Measurements from ENCODE around the gene RPL10. TPM values are rescaled to one million over a fixed set of nuclear protein-coding genes. Genes with fewer than 3 reads are reported as not detected.

The RPL10 gene
- 5,224 to 6,204 TPM (median 5,426 TPM) in 5 replicates for total RNA-seq (2022; extraction: Qiagen RNA extraction; ENCODE audit: low read depth)

DNA sequence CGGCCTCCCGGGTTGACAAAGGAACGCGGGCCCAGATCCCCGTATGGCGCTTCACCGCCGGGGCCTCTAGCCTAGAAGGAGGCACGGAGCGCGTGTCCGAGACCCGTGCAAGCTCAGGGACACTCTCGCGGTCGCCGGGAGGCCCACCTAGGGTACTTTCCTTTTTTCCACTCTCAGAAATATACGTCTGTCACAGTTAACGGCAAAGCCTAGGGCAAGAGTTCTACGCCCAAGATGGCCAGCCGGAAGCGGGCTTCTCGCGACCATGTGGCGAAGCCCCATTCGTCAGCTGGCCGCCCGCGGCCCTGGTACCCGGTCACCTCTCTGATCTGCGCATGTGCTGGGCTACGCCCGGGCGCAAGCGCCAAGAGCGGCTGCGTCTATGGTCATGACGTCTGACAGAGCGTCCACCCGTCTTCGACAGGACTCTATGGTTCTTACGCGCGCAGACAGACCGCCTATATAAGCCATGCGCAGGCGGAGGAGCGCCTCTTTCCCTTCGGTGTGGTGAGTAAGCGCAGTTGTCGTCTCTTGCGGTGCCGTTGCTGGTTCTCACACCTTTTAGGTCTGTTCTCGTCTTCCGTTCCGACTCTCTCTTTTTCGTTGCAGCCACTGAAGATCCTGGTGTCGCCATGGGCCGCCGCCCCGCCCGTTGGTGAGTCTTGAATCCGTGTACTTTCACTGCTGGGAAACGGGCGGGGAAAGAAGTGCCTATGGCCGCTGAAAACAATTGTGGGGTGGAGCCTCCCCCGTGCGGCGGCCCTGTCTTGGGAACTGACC lies at the start of gene RPL10:
Gene RPL10 (plus strand): TSS at position 490 of the 780 bp plus-strand sequence. CDS start 143 bp downstream, at position 633.

GRCh38 chrX:154374313-154375155 lies 23.6 kb upstream of the RPL10 start, which contains the start of gene FLNA:
Gene FLNA (minus strand): TSS chrX:154374634. CDS start chrX:154371245, 3,389 bp downstream.

GRCh38 chrX:154378799-154379568 lies 19.2 kb upstream of the RPL10 start, which contains the start of gene EMD:
Gene EMD (plus strand): TSS chrX:154379295. CDS start chrX:154379485, 190 bp downstream.

GRCh38 chrX:154409222-154409871 lies 11.2 kb downstream of the RPL10 start, which contains the start of gene DNASE1L1:
Gene DNASE1L1 (minus strand): TSS chrX:154409254. CDS start chrX:154405568, 3,686 bp downstream.

DNA sequence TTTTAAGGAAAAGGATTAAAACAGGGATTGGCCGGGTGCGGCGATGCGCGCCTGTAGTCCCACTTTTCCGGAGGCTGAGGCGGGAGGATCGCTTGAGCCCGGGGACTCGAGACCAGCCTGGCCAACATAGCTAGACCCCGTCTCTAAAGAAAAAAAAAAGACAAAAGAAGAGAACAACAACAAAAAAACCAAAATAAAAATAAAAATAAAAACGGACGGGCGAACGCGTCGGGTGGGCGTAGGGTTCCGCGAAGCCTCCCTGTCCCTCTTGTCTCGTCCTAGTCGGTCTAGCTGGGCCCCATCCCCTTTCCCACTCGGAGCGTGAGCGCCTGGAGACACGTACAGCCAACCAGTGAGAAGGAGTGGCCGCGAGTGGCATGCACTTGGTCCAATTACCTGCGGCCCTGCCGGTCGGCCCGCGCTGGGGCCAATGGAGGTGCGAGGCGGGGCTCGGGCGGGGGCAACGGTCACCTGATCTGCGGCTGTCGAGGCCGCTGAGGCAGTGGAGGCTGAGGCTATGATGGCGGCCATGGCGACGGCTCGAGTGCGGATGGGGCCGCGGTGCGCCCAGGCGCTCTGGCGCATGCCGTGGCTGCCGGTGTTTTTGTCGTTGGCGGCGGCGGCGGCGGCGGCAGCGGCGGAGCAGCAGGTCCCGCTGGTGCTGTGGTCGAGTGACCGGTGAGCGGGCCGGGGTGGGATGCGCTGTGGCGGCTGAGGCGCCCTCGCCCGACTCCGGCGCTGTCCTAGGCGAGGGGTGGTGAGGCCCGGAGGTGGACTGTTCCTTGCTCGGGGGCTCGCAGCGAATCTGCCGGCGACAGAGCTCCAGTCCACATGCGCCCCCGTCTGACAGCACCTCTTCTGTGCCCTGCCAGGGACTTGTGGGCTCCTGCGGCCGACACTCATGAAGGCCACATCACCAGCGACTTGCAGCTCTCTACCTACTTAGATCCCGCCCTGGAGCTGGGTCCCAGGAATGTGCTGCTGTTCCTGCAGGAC lies 30.3 kb downstream of the RPL10 start, which contains the start of gene ATP6AP1:
Gene ATP6AP1 (plus strand): TSS at position 502 of the 996 bp plus-strand sequence. CDS start 16 bp downstream, at position 518.

GRCh38 chrX:154436983-154437752 lies 39.0 kb downstream of the RPL10 start, which contains the start of gene GDI1:
Gene GDI1 (plus strand): TSS chrX:154437154. CDS start chrX:154437255, 101 bp downstream.

DNA sequence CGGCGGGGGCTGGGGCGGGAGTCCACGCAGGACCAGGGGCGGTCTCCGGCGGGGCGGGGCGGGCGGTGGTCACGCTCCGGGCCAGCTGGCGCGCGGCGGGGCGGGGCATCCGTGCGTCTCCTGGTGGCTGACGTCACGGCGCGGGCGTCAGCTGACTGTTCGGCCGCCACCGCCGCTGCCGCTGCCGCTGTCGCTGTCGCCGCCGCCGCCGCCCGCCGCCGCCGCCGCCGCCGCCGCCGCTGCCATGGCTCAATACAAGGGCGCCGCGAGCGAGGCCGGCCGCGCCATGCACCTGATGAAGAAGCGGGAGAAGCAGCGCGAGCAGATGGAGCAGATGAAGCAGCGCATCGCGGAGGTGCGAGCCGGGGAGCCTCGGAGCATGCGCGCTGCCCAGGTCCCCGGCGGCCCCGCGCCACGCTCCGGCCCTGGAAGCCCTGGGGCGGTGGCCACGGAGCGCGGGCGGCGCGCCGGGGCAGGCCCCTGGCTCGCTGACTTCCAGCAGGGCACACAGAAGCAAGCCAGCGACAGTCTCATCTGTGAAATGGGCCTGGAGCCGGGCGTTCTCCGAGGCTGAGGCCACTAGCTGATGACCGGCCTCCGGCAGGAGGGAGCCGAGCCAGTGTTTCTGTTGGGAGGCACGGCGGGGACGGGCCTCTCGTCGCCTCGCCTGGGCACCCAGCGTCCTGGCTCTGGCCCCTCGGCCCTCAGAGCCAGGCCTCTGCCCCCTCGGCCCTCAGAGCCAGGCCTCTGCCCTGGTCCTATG lies 46.0 kb downstream of the RPL10 start, which contains the start of gene FAM50A:
Gene FAM50A (plus strand): TSS at position 150 of the 763 bp plus-strand sequence. CDS start 95 bp downstream, at position 245.

Other genes starting within 250 kb of the RPL10 start
- not detected in 5 replicates for gene OPN1MW, start 215.8 kb upstream of the RPL10 start, total RNA-seq (2022; extraction: Qiagen RNA extraction; ENCODE audit: low read depth)
- gene OPN1MW2, start 178.6 kb upstream of the RPL10 start, total RNA-seq (2022; extraction: Qiagen RNA extraction; ENCODE audit: low read depth), result not detected in 5 replicates
- gene OPN1MW3, start 140.8 kb upstream of the RPL10 start, total RNA-seq (2022; extraction: Qiagen RNA extraction; ENCODE audit: low read depth), result not detected in 5 replicates
- gene TEX28, start 103.3 kb upstream of the RPL10 start, total RNA-seq (2022; extraction: Qiagen RNA extraction; ENCODE audit: low read depth), result 0.09 TPM in 1 of 5 replicates, not detected in the others
- 0.10 to 0.19 TPM (median 0.17 TPM) in 3 of 5 replicates, not detected in the others for gene TKTL1, start 102.6 kb upstream of the RPL10 start, total RNA-seq (2022; extraction: Qiagen RNA extraction; ENCODE audit: low read depth)
- gene FLNA, start 23.7 kb upstream of the RPL10 start, total RNA-seq (2022; extraction: Qiagen RNA extraction; ENCODE audit: low read depth), result 1,320 to 1,681 TPM (median 1,555 TPM) in 5 replicates
- gene EMD, start 19.1 kb upstream of the RPL10 start, total RNA-seq (2022; extraction: Qiagen RNA extraction; ENCODE audit: low read depth), result 115 to 162 TPM (median 151 TPM) in 5 replicates
- gene DNASE1L1, start 10.9 kb downstream of the RPL10 start, total RNA-seq (2022; extraction: Qiagen RNA extraction; ENCODE audit: low read depth), result 26.1 to 33.5 TPM (median 29.3 TPM) in 5 replicates
- gene TAFAZZIN, start 13.2 kb downstream of the RPL10 start, total RNA-seq (2022; extraction: Qiagen RNA extraction; ENCODE audit: low read depth), result 32.2 to 40.3 TPM (median 37.1 TPM) in 5 replicates
- gene ATP6AP1, start 30.3 kb downstream of the RPL10 start, total RNA-seq (2022; extraction: Qiagen RNA extraction; ENCODE audit: low read depth), result 81.6 to 108 TPM (median 104 TPM) in 5 replicates
- gene GDI1, start 38.8 kb downstream of the RPL10 start, total RNA-seq (2022; extraction: Qiagen RNA extraction; ENCODE audit: low read depth), result 89.4 to 105 TPM (median 103 TPM) in 5 replicates
- gene FAM50A, start 45.8 kb downstream of the RPL10 start, total RNA-seq (2022; extraction: Qiagen RNA extraction; ENCODE audit: low read depth), result 92.4 to 124 TPM (median 106 TPM) in 5 replicates
- 10.8 to 15.6 TPM (median 11.8 TPM) in 5 replicates for gene PLXNA3, start 59.9 kb downstream of the RPL10 start, total RNA-seq (2022; extraction: Qiagen RNA extraction; ENCODE audit: low read depth)
- gene LAGE3, start 80.9 kb downstream of the RPL10 start, total RNA-seq (2022; extraction: Qiagen RNA extraction; ENCODE audit: low read depth), result 57.7 to 70.9 TPM (median 68.2 TPM) in 5 replicates
- 64.7 to 72.3 TPM (median 68.9 TPM) in 5 replicates for gene UBL4A, start 88.2 kb downstream of the RPL10 start, total RNA-seq (2022; extraction: Qiagen RNA extraction; ENCODE audit: low read depth)
- 29.7 to 41.5 TPM (median 40.1 TPM) in 5 replicates for gene SLC10A3, start 92.3 kb downstream of the RPL10 start, total RNA-seq (2022; extraction: Qiagen RNA extraction; ENCODE audit: low read depth)
- gene FAM3A, start 117.9 kb downstream of the RPL10 start, total RNA-seq (2022; extraction: Qiagen RNA extraction; ENCODE audit: low read depth), result 32.9 to 47.3 TPM (median 45.3 TPM) in 5 replicates
- gene G6PD, start 148.5 kb downstream of the RPL10 start, total RNA-seq (2022; extraction: Qiagen RNA extraction; ENCODE audit: low read depth), result 1,331 to 1,547 TPM (median 1,449 TPM) in 5 replicates
- 35.2 to 42.9 TPM (median 41.7 TPM) in 5 replicates for gene IKBKG, start 149.2 kb downstream of the RPL10 start, total RNA-seq (2022; extraction: Qiagen RNA extraction; ENCODE audit: low read depth)
- not detected in 5 replicates for gene CTAG1A, start 186.8 kb downstream of the RPL10 start, total RNA-seq (2022; extraction: Qiagen RNA extraction; ENCODE audit: low read depth)
- not detected in 5 replicates for gene CTAG1B, start 220.9 kb downstream of the RPL10 start, total RNA-seq (2022; extraction: Qiagen RNA extraction; ENCODE audit: low read depth)